Iris pigment epithelial cell (primary cell): Measurements from ENCODE around the gene PCSK7.
"Not testable (repeated sequence)": the region's sequence is repeated elsewhere in the genome, so short reads cannot be mapped to it uniquely, and the experiment has no call there.

ENCODE experiments used
- DNase-seq: peaks from one replicate; pipeline ENCODE4 v3.0.0-alpha.2; 2011; ENCODE audit warnings: low read depth

Gene PCSK7

GRCh38 chr11:117197516-117198456, 34.1 kb downstream of the PCSK7 start:
- DNase-seq, result no peak

- no peak for DNase-seq
Measured at GRCh38 chr11:117197006-117197405, 34.9 kb downstream of the PCSK7 start.

- DNase-seq, result no peak
Measured at GRCh38 chr11:117195761-117196160, 36.1 kb downstream of the PCSK7 start.

GRCh38 chr11:117195258-117195657, 36.6 kb downstream of the PCSK7 start:
- no peak for DNase-seq

GRCh38 chr11:117194267-117194666, 37.6 kb downstream of the PCSK7 start:
- no peak for DNase-seq

- DNase-seq, result no peak
Measured at GRCh38 chr11:117193130-117194020, 38.5 kb downstream of the PCSK7 start.

- no peak for DNase-seq
Measured at GRCh38 chr11:117192401-117192875, 39.4 kb downstream of the PCSK7 start.

GRCh38 chr11:117191680-117192400, 40.0 kb downstream of the PCSK7 start:
- no peak for DNase-seq

GRCh38 chr11:117189941-117190544, 41.8 kb downstream of the PCSK7 start:
- DNase-seq, result no peak

- DNase-seq, result no peak
Measured at GRCh38 chr11:117189191-117189940, 42.5 kb downstream of the PCSK7 start.

- no peak for DNase-seq
Measured at GRCh38 chr11:117188620-117189081, 43.2 kb downstream of the PCSK7 start.

- no peak for DNase-seq
Measured at GRCh38 chr11:117187799-117188481, 43.9 kb downstream of the PCSK7 start.

- DNase-seq, result no peak
Measured at GRCh38 chr11:117187428-117187798, 44.5 kb downstream of the PCSK7 start.

- DNase-seq, result no peak
Measured at GRCh38 chr11:117187007-117187406, 44.9 kb downstream of the PCSK7 start.

- DNase-seq, result no peak
Measured at GRCh38 chr11:117186431-117186761, 45.5 kb downstream of the PCSK7 start.

- DNase-seq, result no peak
Measured at GRCh38 chr11:117185736-117186430, 46.0 kb downstream of the PCSK7 start.

GRCh38 chr11:117183724-117184349, 48.0 kb downstream of the PCSK7 start:
- DNase-seq, result no peak

GRCh38 chr11:117183178-117183577, 48.7 kb downstream of the PCSK7 start:
- DNase-seq, result not testable (repeated sequence)

- no peak for DNase-seq
Measured at GRCh38 chr11:117182551-117182935, 49.3 kb downstream of the PCSK7 start.
